HEK293 (cell line): ENCODE data around the gene STARD9.

Source experiments
- ELK4 ChIP-seq: IDR thresholded peaks from 2 replicates; pipeline ENCODE4 v1.6.1; 2011; ENCODE audit warnings: mild to moderate bottlenecking, low read depth, low read length, borderline replicate concordance
- OVOL3 ChIP-seq: fragments of 450-650 bp; formaldehyde crosslinking; IDR thresholded peaks from 2 replicates; pipeline ENCODE4 v1.5.1; 2016; ENCODE audit warnings: missing biosample characterization, missing genetic modification characterization
- ZNF174 ChIP-seq: fragments of 450-650 bp; formaldehyde crosslinking; IDR thresholded peaks from 2 replicates; pipeline ENCODE4 v1.5.0; 2017; ENCODE audit warnings: missing biosample characterization, mild to moderate bottlenecking, missing genetic modification characterization
- ZNF274 ChIP-seq, 2 experiments: fragments of 200-500 bp in 1 of 2; fragments of 450-650 bp in 1 of 2; sonication (Bioruptor generic) in 1 of 2; formaldehyde crosslinking in 1 of 2; IDR thresholded peaks; 2 replicates each; pipeline versions ENCODE4 v1.5.1 to v1.6.1; 2014 to 2016; ENCODE audit warnings: borderline replicate concordance in 1 of 2, inconsistent platforms in 1 of 2, low read length in 1 of 2, missing biosample characterization in 1 of 2, missing genetic modification characterization in 1 of 2
- ZNF311 ChIP-seq: fragments of 450-650 bp; formaldehyde crosslinking; IDR thresholded peaks from 2 replicates; pipeline ENCODE4 v1.5.1; 2017; ENCODE audit warnings: missing biosample characterization, missing genetic modification characterization, borderline replicate concordance
- ZNF335 ChIP-seq: fragments of 450-650 bp; formaldehyde crosslinking; conservative IDR thresholded peaks from 2 replicates; pipeline ENCODE4 v1.5.1; 2016; ENCODE audit warnings: missing biosample characterization, missing genetic modification characterization
- ZNF530 ChIP-seq: fragments of 450-650 bp; formaldehyde crosslinking; IDR thresholded peaks from 2 replicates; pipeline ENCODE4 v1.5.1; 2016; ENCODE audit warnings: low read depth, missing biosample characterization, missing genetic modification characterization
- TF ChIP-seq, protein P1 (sequence below): sonication (generic); formaldehyde crosslinking; IDR thresholded peaks from 2 replicates; pipeline ENCODE4 v1.8.1; 2022; ENCODE audit warnings: mild to moderate bottlenecking, moderate library complexity, missing genetic modification reagents

- no peak for TF ChIP-seq ZNF174 (tag by site-specific recombination)
- TF ChIP-seq OVOL3 (tag by site-specific recombination) = no peak
- no peak for TF ChIP-seq ELK4
- no peak for TF ChIP-seq ZNF274 (IDR thresholded peaks at IDR 0.05; ENCODE audit: low read length)
- TF ChIP-seq ZNF274 (tag by site-specific recombination; IDR thresholded peaks at IDR 0.05; ENCODE audit: borderline replicate concordance) = no peak
- TF ChIP-seq, protein P1, sequence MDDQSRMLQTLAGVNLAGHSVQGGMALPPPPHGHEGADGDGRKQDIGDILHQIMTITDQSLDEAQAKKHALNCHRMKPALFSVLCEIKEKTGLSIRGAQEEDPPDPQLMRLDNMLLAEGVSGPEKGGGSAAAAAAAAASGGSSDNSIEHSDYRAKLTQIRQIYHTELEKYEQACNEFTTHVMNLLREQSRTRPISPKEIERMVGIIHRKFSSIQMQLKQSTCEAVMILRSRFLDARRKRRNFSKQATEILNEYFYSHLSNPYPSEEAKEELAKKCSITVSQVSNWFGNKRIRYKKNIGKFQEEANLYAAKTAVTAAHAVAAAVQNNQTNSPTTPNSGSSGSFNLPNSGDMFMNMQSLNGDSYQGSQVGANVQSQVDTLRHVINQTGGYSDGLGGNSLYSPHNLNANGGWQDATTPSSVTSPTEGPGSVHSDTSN (CRISPR knock-in tag) = no peak
- TF ChIP-seq ZNF311 (tag by site-specific recombination) = no peak
- TF ChIP-seq ZNF530 (tag by site-specific recombination) = no peak
- no peak for TF ChIP-seq ZNF335 (tag by site-specific recombination)
Measured at GRCh38 chr15:42750306-42750705, 174.9 kb downstream of the STARD9 start.
